Measurements from ENCODE around the gene SOX5.
"Not testable (repeated sequence)": the region's sequence is repeated elsewhere in the genome, so short reads cannot be mapped to it uniquely, and the experiment has no call there.

The SOX5 gene

DNA sequence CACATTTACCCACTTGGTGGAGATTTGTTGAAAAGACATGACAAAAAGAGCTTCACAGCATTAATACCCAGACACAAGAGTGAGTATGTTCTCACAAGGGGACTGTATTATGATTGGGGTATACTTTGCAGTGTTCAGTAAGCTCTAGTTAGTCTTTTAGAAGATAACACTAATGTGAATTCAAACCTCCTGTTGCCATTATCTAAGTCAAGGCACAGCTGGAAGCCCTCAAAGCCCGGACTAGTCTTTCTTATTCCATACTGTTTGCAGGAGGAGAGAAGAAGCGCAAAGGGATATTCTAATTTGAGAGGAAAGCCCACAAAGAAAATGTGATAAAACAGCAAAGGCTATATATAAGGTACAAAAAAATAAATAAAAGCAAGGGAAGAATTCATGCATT lies 445.9 kb downstream of the SOX5 start:
- DNase-seq (ENCODE audit: low read depth in 3 of 3, low spot score in 1 of 3): no peak

GRCh38 chr12:23502259-23502658 lies 447.2 kb downstream of the SOX5 start:
- no peak for DNase-seq (ENCODE audit: low read depth in 3 of 3, low spot score in 1 of 3)

DNA sequence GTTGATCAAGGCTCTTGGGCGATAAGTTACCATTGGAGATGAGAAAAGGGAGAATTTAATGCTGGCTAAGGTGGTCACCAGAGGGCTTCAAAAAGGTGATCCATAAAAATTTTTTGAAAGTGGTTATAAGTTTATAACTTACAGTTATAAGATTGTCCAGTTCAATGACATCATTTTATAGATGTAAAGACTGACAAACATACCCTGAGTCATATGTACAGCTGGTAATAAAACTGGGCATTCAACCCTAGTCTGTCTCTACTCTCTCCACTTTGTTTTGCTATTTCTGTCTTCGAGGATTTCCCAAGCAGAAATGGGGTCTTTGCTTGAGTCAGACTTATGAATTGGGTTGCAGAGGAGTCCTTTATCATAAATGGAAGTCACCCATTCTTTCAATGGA lies 454.0 kb downstream of the SOX5 start:
- DNase-seq (ENCODE audit: low read depth in 3 of 3, low spot score in 1 of 3): no peak

GRCh38 chr12:23493672-23494071 lies 455.8 kb downstream of the SOX5 start:
- no peak for DNase-seq (ENCODE audit: low read depth in 3 of 3, low spot score in 1 of 3)

DNA sequence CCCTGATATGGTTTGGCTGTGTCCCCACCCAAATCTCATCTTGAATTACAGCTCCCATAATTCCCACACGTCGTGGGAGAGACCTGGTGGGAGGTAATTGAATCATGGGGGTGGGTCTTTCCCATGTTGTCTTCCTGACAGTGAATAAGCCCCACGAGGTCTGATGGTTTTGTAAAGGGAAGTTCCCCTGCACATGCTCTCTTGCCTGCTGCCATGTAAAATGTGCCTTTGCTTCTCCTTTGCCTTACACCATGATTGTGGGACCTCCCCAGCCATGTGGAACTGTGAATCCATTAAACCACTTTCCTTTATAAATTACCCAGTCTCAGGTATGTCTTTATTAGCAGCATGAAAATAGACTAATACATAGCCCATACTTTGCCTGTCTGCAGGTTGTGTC lies 458.4 kb downstream of the SOX5 start:
- DNase-seq (ENCODE audit: low read depth in 3 of 3, low spot score in 1 of 3): not testable (repeated sequence)

DNA sequence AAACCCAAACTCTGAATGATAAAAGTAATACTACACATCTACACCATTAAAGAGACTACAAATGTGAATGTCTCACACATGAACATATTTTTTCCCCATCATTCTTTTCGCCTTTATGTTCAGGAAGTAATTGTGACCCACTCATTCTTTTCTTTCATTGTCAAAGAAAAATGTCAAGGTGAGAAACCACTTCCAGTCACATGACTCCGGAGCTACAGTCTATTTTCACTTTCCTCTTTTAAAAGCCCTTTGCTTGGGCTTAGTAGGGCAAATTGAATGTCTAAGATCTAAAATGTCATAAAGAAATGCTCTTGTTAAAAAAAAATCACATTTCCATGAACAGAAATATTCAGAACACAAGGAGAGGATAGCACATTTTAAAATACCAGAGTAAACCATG lies 461.3 kb downstream of the SOX5 start:
- no peak for DNase-seq (ENCODE audit: low read depth in 3 of 3, low spot score in 1 of 3)

GRCh38 chr12:23484238-23484637 lies 465.2 kb downstream of the SOX5 start:
- no peak for DNase-seq (ENCODE audit: low read depth in 3 of 3, low spot score in 1 of 3)

GRCh38 chr12:23482571-23482970 lies 466.9 kb downstream of the SOX5 start:
- DNase-seq (ENCODE audit: low read depth in 3 of 3, low spot score in 1 of 3): no peak

Measured in stimulated activated CD4-positive, alpha-beta T cell treated with anti-CD3 and anti-CD28 coated beads, TNF-alpha, amount 100 ng/mL, for 1 hour (primary cell).